Stimulated activated CD4-positive, alpha-beta T cell treated with anti-CD3 and anti-CD28 coated beads, Interleukin-2, amount 100 ng/mL, for 48 hours (primary cell): ENCODE measurements around the gene IPO4.

Experiments
- DNase-seq, 2 donors: peaks; one replicate each; pipeline ENCODE4 v3.0.0-alpha.2; 2020

IPO4 gene

GRCh38 chr14:24192933-24193332 lies 4.3 kb upstream of the IPO4 start:
- no peak for DNase-seq

GRCh38 chr14:24190416-24190815 lies 1.8 kb upstream of the IPO4 start:
- no peak for DNase-seq

- no peak for DNase-seq
Observed at GRCh38 chr14:24189460-24189859, 844 bp upstream of the IPO4 start.

- no peak for DNase-seq
Observed at GRCh38 chr14:24189059-24189375, 401 bp upstream of the IPO4 start.

- no peak for DNase-seq
Observed at GRCh38 chr14:24187539-24187915, 1.1 kb downstream of the IPO4 start.

- no peak for DNase-seq
Observed at GRCh38 chr14:24186831-24187538, 1.6 kb downstream of the IPO4 start.

GRCh38 chr14:24185741-24186140 lies 2.9 kb downstream of the IPO4 start:
- no peak for DNase-seq

- DNase-seq = no peak
Observed at GRCh38 chr14:24185026-24185425, 3.6 kb downstream of the IPO4 start.

- DNase-seq = no peak
Observed at GRCh38 chr14:24184104-24184970, 4.3 kb downstream of the IPO4 start.

GRCh38 chr14:24183014-24183481 lies 5.6 kb downstream of the IPO4 start:
- DNase-seq = no peak

- DNase-seq = no peak
Observed at GRCh38 chr14:24182110-24182882, 6.3 kb downstream of the IPO4 start.

- DNase-seq = no peak
Observed at GRCh38 chr14:24181371-24182077, 7.1 kb downstream of the IPO4 start.

GRCh38 chr14:24179961-24180796 lies 8.4 kb downstream of the IPO4 start:
- no peak for DNase-seq

GRCh38 chr14:24179294-24179960 lies 9.2 kb downstream of the IPO4 start:
- no peak for DNase-seq

GRCh38 chr14:24178399-24179178 lies 10.0 kb downstream of the IPO4 start:
- DNase-seq = no peak

- no peak for DNase-seq
Observed at GRCh38 chr14:24177891-24178290, 10.7 kb downstream of the IPO4 start.

- no peak for DNase-seq
Observed at GRCh38 chr14:24177041-24177825, 11.4 kb downstream of the IPO4 start.

GRCh38 chr14:24176599-24176998 lies 12.0 kb downstream of the IPO4 start:
- DNase-seq = no peak

- no peak for DNase-seq
Observed at GRCh38 chr14:24172871-24173281, 15.7 kb downstream of the IPO4 start.
